NCI-H2196 treated with DMSO at 0.1 percent for 48 hours (cell line): ENCODE measurements around the gene ARFRP1.
"Not testable (repeated sequence)": the region's sequence is repeated elsewhere in the genome, so short reads cannot be mapped to it uniquely, and the experiment has no call there.

Experiments used
- DNase-seq: peaks from one replicate; lab custom pipeline; 2025; ENCODE audit not compliant: unreplicated experiment; lab: John Stamatoyannopoulos, UW

Gene ARFRP1

GRCh38 chr20:63678667-63679465 is 28.9 kb downstream of the ARFRP1 start:
- DNase-seq, result no peak

- DNase-seq, result no peak
Observed at GRCh38 chr20:63678071-63678470, 29.7 kb downstream of the ARFRP1 start.

DNA sequence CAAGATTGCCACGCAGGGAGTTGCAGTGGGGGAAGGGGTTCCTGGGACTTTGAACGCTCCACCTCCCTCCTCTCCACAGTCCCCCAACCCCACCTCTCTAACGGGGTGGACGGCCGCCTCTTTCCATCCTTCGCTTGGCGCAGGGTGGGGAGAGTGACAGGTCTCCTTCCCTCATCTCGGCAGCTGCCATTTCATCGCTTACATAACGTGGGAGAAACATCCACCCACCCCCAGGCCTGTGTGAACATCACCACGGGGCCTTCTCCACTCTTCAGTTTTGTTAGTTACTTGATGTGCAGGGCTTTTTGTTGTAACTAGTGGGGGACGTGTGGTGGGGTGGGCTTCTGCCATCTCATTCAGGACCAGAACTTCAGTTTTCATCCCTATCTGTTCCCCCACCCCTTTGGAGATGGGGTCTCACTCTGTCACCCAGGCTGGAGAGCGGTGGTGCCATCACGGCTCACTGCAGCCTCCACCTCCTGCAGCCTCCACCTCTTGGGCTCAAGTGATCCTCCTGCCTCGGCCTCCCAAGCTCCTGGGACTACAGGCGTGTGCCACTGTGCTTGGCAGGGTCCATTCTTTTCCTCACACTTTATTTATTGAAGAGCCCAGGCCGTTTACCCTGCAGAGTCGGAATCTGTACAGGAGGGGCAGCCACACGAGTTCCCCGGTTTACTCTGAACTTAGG is 32.0 kb downstream of the ARFRP1 start:
- DNase-seq, result no peak

DNA sequence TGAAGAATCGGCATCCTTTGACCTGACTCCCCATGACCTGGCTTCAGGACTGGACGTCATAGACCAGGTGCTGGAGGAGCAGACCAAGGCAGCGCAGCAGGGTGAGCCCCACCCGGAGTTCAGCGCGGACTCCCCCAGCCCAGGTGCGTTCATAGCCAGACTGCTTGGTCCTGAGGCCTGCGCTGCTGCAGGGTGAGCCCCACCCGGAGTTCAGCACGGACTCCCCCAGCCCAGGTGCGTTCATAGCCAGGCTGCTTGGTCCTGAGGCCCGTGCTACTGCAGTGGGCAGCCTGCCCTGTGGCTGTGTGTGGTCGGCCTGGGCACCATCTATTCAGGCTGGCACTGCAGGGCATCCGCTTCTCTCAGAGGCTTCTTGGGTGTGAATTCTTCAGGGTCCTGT is 33.8 kb downstream of the ARFRP1 start:
- no peak for DNase-seq

DNA sequence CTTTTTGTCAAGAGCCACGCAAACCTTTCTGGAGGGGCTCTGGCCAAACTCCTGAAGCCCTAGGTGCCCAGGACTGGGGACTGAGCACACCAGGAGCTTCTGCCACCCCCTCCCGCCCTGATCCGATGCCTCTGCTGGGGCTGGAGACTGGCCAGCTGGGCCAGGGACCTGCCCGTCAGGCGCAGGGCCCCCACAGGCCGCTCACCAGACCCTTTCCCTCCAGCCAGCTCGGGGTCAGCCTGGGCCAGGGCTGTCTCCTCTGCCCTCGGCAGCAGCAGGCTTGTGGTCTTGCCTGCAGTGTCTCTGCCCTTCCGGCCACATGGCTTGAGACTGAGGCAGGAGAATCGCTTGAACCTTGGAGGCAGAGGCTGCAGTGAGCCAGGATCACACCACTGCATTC is 35.1 kb downstream of the ARFRP1 start:
- DNase-seq, result no peak

DNA sequence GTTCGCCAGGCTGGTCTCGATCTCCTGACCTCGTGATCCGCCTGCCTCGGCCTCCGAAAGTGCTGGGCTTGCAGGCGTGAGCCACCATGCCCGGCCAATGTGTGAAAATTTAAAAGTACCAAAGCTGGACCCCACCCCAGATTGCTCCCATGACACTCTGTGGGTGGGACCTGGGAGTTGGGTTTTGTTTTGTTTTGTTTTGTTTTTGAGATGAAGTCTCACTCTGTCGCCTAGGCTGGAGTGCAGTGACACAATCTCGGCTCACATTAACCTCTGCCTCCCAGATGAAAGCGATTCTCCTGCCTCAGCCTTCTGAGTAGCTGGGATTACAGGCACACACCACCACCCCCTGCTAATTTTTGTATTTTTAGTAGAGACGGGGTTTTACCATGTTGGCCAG is 36.1 kb downstream of the ARFRP1 start:
- not testable (repeated sequence) for DNase-seq

DNA sequence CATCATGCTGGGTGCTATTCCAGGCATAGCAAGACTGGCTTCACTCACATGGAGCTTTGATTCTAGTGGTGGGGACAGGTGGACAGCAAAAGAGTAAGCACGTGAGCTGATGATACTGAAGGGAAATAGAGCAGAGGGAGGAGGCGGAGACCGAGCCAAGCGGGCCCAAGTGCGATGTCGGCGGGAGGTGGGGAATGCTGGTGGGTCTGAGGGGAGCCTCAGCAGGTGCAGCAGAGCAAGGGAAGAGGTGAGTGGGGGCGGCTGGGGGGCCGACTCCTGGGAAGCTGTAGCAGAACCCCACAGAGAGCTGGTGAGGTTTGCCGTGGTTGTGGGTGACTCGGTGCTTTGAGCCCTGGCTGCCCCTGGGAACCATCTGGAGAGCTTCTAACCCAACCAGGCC is 39.4 kb downstream of the ARFRP1 start:
- DNase-seq, result no peak

DNA sequence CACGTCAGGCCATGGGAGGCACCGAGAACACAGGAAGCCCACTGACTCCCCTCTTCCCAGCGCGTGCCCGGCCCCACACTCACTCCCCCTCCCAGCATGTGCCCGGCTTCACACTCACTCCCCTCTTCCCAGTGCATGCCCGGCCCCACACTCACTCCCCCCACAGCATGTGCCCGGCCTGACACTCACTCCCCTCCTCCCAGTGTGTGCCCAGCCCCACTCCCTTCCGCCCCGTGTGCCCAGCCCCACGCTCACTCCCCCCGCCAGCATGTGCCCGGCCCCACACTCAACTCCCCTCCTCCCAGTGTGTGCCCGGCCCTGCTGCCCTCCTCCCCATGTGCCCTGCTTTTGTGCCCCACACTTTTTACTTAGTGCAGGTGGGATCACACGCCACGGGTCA is 39.9 kb downstream of the ARFRP1 start:
- DNase-seq, result no peak

GRCh38 chr20:63665708-63666107 is 42.1 kb downstream of the ARFRP1 start:
- DNase-seq, result no peak

- peak; percentile 82 for DNase-seq
Observed at GRCh38 chr20:63664861-63665594, 42.7 kb downstream of the ARFRP1 start.

DNA sequence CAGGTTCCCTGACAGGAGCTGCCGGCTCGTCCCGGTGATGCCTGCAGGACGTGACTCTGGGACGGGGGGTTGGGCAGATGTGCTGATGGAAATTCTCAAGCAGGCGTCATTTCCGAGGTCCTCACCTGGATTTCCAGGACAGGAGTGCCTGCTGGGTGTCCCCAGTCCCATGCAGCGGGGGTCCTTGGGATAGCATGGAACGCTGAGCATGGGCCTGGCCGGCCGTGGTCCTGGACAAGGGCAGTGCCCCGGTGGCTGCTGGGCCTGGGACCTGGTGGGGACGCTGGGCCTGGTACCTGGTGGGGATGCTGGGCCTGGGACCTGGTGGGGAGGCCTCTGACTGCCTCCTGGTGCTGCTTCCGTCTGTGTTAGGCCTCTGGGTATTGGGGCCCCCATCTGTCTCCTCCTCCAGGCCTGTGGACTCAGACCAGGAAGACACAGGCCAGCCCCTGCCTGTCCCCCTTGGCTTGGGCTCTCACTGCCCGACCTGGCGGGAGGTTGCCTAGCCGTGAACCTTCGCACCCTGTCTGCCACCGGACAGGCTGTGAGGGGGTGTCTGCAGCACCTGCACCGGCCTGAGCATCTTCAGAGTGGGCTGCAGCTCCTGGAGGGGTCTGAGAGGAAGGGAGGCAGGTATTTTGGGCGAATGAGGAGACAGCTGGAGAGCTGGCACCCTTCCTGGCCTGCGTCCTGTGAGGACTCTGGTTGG is 43.5 kb downstream of the ARFRP1 start:
- DNase-seq, result no peak

GRCh38 chr20:63663332-63664066 is 44.3 kb downstream of the ARFRP1 start:
- no peak for DNase-seq

DNA sequence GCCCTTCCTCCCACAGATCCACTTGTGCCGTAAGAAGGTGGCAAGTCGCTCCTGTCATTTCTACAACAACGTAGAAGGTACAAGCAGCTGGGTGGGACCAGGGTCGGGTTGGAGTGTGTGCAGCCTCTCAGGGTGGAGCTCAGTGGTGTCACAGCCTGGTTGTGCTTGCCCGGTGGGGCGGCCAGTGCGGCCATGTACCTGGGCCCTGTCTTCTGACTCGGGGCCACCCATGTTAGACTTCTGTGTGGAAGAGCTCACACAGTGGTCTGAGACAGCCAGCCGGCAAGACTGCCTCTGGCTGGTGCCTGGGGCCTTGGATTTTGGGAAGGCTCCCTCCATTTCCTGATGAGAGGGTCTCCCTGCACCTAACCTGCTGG is 45.0 kb downstream of the ARFRP1 start:
- no peak for DNase-seq

- no peak for DNase-seq
Observed at GRCh38 chr20:63661959-63662812, 45.6 kb downstream of the ARFRP1 start.

DNA sequence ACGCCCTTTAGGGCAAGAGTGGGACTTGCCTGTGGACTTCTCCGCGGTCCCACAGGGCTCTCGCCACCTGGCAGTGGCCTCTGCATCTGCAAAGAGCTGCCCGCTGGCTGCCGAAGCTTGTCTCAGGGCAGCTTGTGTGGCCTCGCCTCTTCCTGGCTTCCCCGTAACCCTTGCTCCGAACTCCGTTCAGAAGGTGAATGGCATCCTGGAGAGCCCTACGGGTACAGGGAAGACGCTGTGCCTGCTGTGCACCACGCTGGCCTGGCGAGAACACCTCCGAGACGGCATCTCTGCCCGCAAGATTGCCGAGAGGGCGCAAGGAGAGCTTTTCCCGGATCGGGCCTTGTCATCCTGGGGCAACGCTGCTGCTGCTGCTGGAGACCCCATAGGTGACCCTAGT is 46.7 kb downstream of the ARFRP1 start:
- DNase-seq, result no peak

DNA sequence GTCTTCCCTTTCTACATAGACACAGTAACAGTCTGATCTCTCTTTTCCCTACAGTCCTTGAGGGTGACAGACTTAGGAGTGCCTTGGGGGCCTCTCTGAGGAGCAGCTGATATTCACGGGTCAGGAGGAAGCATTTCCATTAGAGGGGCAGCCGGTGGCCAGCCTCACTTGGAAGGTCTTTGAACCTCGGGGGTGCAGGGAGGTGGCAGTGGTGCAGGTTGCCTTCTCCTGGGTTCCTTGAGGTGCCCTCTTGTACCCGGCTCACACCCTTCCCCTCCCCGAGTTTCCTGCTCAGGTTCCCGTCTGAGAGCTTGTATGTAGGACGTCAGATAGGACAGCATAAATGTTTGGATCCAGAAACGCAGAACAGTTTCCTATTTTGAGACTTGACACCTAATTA is 47.2 kb downstream of the ARFRP1 start:
- DNase-seq, result no peak

DNA sequence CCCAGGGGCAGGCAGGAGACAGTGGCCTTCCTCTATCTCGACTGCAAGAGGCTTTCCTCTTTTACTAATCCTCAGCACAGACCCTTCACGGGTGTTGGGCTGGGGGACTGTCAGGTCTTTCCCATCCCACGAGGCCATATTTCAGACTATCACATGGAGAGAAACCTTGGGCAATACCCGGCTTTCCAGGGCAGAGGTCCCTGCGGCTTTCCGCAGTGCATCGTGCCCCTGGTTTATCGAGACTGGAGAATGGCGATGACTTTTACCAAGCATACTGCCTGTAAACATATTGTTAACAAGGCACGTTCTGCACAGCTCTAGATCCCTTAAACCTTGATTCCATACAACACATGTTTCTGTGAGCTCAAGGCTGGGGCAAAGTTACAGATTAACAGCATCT is 47.6 kb downstream of the ARFRP1 start:
- not testable (repeated sequence) for DNase-seq

GRCh38 chr20:63659370-63659769 is 48.4 kb downstream of the ARFRP1 start:
- DNase-seq, result no peak

- DNase-seq, result no peak
Observed at GRCh38 chr20:63658749-63659187, 49.0 kb downstream of the ARFRP1 start.
